ENCODE measurements around the gene NR3C1. TPM values are rescaled to one million over a fixed set of nuclear protein-coding genes. Genes with fewer than 3 reads are reported as not detected.

NR3C1 gene
- polyA plus RNA-seq, 3 donors from 2014 or later = 87.3 to 142 (median 92.6) TPM

DNA sequence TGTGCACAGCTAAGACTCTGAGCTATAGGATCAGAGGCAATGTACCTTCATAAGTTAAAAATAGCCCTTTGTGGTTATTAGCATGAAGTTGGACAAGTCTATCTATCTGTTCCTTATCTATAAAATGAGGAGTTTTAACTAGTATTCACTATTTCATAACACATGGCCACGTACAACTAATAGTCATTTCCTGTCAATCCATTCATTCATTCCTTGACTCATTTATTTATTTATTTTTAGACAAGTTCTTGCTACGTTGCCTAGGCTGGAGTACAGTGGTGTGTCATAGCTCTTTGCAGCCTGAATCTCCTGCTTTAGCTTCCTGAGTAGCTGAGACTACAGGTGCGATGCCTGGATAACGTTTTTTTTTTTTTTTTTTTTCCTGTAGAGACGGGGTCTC lies 92.1 kb downstream of the NR3C1 start:
- Mint-ChIP-seq H3K27me3 (ENCODE audit: low read depth in 3 of 3) (no peaks in the 10 kb centered on the region), H3K4me1 (peaks cover 24 to 65% of the 10 kb centered on the region in 2 donors), H3K4me3 (no peak overlapping the region), H3K9me3 (no peaks in the 10 kb centered on the region), H3K27ac (peak overlapping the region in 2 of 6 donors; percentile 12 to 45), H3K36me3 (peaks cover 18 to 38% (median 22%) of the 10 kb centered on the region in 3 donors)
- no peak for DNase-seq

- DNase-seq = no peak
- no peaks in the 10 kb centered on the region for H3K9me3 Mint-ChIP-seq
- no peak overlapping the region for H3K4me3 Mint-ChIP-seq
- H3K27me3 Mint-ChIP-seq (ENCODE audit: low read depth in 3 of 3) = peaks cover 0 to 2% (median 0%) of the 10 kb centered on the region in 3 donors
- H3K27ac Mint-ChIP-seq = peak overlapping the region in 4 of 6 donors; percentile 24 to 46 (median 30)
- H3K36me3 Mint-ChIP-seq = peaks cover 25 to 51% (median 31%) of the 10 kb centered on the region in 3 donors
- peaks cover 30 to 65% of the 10 kb centered on the region in 2 donors for H3K4me1 Mint-ChIP-seq
Observed at GRCh38 chr5:143309661-143310431, 93.6 kb downstream of the NR3C1 start.

DNA sequence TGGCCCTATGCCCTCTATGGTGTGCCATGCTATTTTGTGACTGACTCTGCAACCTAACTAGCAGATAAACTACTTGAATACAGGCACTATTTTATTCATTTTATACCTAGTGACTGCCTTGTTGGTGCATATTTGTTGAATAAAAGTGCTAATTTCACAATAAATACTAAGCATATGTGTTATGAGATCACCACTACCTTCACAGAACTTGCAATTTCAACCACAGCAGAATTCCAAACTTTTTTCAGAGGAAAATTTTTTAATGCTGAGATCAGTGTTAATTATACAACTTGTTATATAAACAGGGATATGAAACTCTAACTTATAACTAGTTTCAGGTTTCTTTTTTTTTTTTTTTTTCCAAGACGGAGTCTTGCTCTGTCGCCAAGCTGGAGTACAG lies 94.8 kb downstream of the NR3C1 start:
- no peak for DNase-seq
- Mint-ChIP-seq H3K4me3 (no peak overlapping the region), H3K27ac (peak overlapping the region in 4 of 6 donors; percentile 15 to 46 (median 26)), H3K27me3 (ENCODE audit: low read depth in 3 of 3) (peaks cover 0 to 2% (median 0%) of the 10 kb centered on the region in 3 donors), H3K9me3 (no peaks in the 10 kb centered on the region), H3K36me3 (peaks cover 24 to 58% (median 33%) of the 10 kb centered on the region in 3 donors), H3K4me1 (peaks cover 26 to 65% of the 10 kb centered on the region in 2 donors)

DNA sequence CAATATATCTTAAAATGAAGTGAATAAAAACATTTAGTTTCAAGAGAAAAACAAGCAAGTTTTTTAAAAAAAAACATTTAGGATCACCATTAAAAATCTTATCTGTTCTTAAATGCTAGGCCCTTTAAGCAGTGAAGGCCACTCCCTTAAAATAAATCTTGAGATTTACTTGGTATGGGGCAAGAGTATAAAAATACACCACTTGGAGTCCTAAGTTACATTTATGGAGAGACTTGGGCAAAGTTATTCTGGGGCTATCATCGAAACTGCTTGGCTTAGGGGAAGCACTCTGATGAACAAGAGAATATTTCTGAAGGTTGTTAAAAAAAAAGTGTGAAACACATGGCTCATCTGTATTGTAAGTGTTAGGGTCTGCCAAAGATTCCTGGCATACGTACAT lies 97.4 kb downstream of the NR3C1 start:
- no peak for DNase-seq
- Mint-ChIP-seq H3K9me3 (no peaks in the 10 kb centered on the region), H3K27ac (peak overlapping the region in 2 of 6 donors; percentile 19 to 44), H3K4me1 (peaks cover 34 to 68% of the 10 kb centered on the region in 2 donors), H3K27me3 (ENCODE audit: low read depth in 3 of 3) (peaks cover 0 to 2% (median 0%) of the 10 kb centered on the region in 3 donors), H3K4me3 (no peak overlapping the region), H3K36me3 (peaks cover 14 to 42% (median 22%) of the 10 kb centered on the region in 3 donors)

DNA sequence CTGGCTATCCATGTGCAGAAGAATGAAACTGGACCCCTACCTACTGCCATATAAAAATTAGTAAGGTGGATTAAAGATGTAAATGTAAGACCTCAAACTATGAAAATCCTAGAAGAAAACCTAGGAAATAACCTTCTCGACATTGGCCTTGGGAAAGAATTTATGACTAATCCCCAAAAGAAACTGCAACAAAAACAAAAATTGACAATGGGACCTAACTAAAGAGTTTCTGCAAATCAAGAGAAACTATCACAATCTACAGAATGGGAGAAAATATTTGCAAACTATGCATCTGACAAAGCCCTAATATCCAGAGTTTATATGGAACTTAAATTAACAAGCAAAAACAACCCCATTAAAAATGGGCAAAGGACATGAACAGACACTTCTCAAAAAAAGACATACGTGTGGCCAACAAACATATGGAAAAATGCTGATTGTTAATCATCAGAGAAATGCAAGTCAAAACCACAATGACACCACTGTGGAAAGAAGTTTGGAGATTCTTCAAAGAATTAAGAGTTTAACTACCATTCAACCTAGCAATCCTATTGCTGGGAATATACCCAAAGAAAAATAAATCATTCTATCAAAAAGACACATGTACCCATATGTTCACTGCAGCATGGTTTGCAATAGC lies 98.5 kb downstream of the NR3C1 start:
- no peak overlapping the region for H3K4me3 Mint-ChIP-seq
- H3K9me3 Mint-ChIP-seq = no peaks in the 10 kb centered on the region
- peaks cover 0 to 2% (median 0%) of the 10 kb centered on the region in 3 donors for H3K27me3 Mint-ChIP-seq (ENCODE audit: low read depth in 3 of 3)
- H3K36me3 Mint-ChIP-seq = peaks cover 21 to 44% (median 22%) of the 10 kb centered on the region in 3 donors
- H3K4me1 Mint-ChIP-seq = peaks cover 34 to 78% of the 10 kb centered on the region in 2 donors
- DNase-seq = no peak
- H3K27ac Mint-ChIP-seq = peak overlapping the region in 2 of 6 donors; percentile 8 to 24

DNA sequence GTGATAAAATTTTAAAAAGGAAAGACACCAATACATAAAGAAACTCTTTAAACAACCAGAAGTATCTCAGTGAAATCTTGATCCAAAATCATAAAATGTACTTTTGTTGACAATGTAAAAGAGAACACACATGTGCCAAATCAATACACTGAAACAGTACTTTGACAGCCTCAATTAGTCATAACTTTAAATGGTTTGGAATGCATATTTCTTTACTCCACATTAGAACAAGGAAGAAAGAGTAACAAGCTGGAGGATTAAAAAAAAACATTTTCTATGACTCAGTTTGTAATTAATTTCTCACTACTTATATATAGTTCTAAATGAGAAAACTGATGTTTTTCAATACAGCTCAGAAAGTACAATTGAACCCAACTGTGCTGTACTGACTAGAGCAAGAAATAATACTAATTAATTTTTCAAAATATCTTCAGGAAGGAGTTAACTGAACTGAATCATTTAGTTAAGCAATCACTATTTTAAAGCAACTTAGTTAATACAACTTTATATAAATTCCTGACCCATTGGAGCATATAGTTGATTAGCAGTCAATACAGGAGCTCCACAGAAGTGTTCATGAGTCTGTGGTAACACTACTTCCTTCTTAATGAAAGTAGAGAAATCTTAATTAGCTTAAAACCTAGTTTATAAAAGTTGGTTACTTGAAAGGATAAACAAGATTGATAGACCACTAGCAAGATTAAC lies 101.0 kb downstream of the NR3C1 start:
- no peak overlapping the region for H3K4me3 Mint-ChIP-seq
- H3K9me3 Mint-ChIP-seq = no peaks in the 10 kb centered on the region
- peaks cover 38 to 73% of the 10 kb centered on the region in 2 donors for H3K4me1 Mint-ChIP-seq
- peak overlapping the region in 3 of 6 donors; percentile 48 to 74 (median 68) for H3K27ac Mint-ChIP-seq
- H3K36me3 Mint-ChIP-seq = peaks cover 20 to 46% (median 27%) of the 10 kb centered on the region in 3 donors
- DNase-seq = no peak
- peaks cover 0 to 3% (median 0%) of the 10 kb centered on the region in 3 donors for H3K27me3 Mint-ChIP-seq (ENCODE audit: low read depth in 3 of 3)

- H3K4me3 Mint-ChIP-seq = no peak overlapping the region
- DNase-seq = no peak
- peak overlapping the region; percentile 0 to 52 (median 30) for H3K27ac Mint-ChIP-seq
- peaks cover 12 to 36% of the 10 kb centered on the region in 2 donors for H3K4me1 Mint-ChIP-seq
- peaks cover 19 to 52% (median 29%) of the 10 kb centered on the region in 3 donors for H3K36me3 Mint-ChIP-seq
- H3K9me3 Mint-ChIP-seq = no peaks in the 10 kb centered on the region
- peaks cover 0 to 2% (median 0%) of the 10 kb centered on the region in 3 donors for H3K27me3 Mint-ChIP-seq (ENCODE audit: low read depth in 3 of 3)
Observed at GRCh38 chr5:143297756-143298155, 105.7 kb downstream of the NR3C1 start.

- H3K27me3 Mint-ChIP-seq (ENCODE audit: low read depth in 3 of 3) = peaks cover 0 to 2% (median 0%) of the 10 kb centered on the region in 3 donors
- peaks cover 13 to 33% (median 22%) of the 10 kb centered on the region in 3 donors for H3K36me3 Mint-ChIP-seq
- H3K9me3 Mint-ChIP-seq = no peaks in the 10 kb centered on the region
- H3K4me1 Mint-ChIP-seq = peaks cover 14 to 44% of the 10 kb centered on the region in 2 donors
- DNase-seq = no peak
- no peak overlapping the region for H3K4me3 Mint-ChIP-seq
- peak overlapping the region in 1 of 6 donors; percentile 28 for H3K27ac Mint-ChIP-seq
Observed at GRCh38 chr5:143290125-143290524, 113.4 kb downstream of the NR3C1 start.

- H3K27ac Mint-ChIP-seq = peak overlapping the region in 1 of 6 donors; percentile 55
- peaks cover 3 to 29% (median 18%) of the 10 kb centered on the region in 3 donors for H3K36me3 Mint-ChIP-seq
- no peak overlapping the region for H3K4me3 Mint-ChIP-seq
- H3K27me3 Mint-ChIP-seq (ENCODE audit: low read depth in 3 of 3) = peaks cover 0 to 2% (median 0%) of the 10 kb centered on the region in 3 donors
- peaks cover 13 to 53% of the 10 kb centered on the region in 2 donors for H3K4me1 Mint-ChIP-seq
- no peak for DNase-seq
- no peaks in the 10 kb centered on the region for H3K9me3 Mint-ChIP-seq
Observed at GRCh38 chr5:143284521-143284920, 119.0 kb downstream of the NR3C1 start.

GRCh38 chr5:143284002-143284401 lies 119.5 kb downstream of the NR3C1 start:
- Mint-ChIP-seq H3K27ac (peak overlapping the region in 1 of 6 donors; percentile 42), H3K4me3 (no peak overlapping the region), H3K9me3 (no peaks in the 10 kb centered on the region), H3K4me1 (peaks cover 13 to 53% of the 10 kb centered on the region in 2 donors), H3K36me3 (peaks cover 3 to 27% (median 18%) of the 10 kb centered on the region in 3 donors), H3K27me3 (ENCODE audit: low read depth in 3 of 3) (peaks cover 0 to 2% (median 0%) of the 10 kb centered on the region in 3 donors)
- no peak for DNase-seq

DNA sequence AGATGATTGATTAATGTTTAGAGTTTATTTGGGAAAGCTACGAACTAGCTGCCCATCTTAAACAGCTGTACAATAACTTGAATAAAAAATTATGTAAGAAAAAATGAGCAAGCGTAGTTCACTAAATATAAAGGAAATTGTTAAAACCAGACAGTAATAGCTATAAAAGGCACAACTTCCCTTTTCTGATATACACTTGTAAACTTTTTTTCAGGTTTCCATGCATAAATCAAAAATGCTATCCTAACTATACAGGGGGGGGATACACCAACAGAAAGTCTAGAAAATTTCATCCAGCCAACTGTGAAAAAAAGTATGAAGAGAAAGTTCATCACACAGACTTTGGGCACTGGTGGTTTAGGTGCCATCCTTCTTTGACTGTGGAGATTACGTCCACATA lies 122.3 kb downstream of the NR3C1 start:
- H3K4me3 Mint-ChIP-seq = no peak overlapping the region
- no peak for DNase-seq
- H3K27ac Mint-ChIP-seq = peak overlapping the region in 1 of 6 donors; percentile 28
- no peaks in the 10 kb centered on the region for H3K9me3 Mint-ChIP-seq
- peaks cover 3 to 29% (median 18%) of the 10 kb centered on the region in 3 donors for H3K36me3 Mint-ChIP-seq
- peaks cover 5 to 52% of the 10 kb centered on the region in 2 donors for H3K4me1 Mint-ChIP-seq
- peaks cover 0 to 2% (median 0%) of the 10 kb centered on the region in 3 donors for H3K27me3 Mint-ChIP-seq (ENCODE audit: low read depth in 3 of 3)

GRCh38 chr5:143279698-143280097 lies 123.8 kb downstream of the NR3C1 start:
- H3K27ac Mint-ChIP-seq = peak overlapping the region in 2 of 6 donors; percentile 20 to 37
- no peak for DNase-seq
- no peak overlapping the region for H3K4me3 Mint-ChIP-seq

GRCh38 chr5:143277536-143277935 lies 126.0 kb downstream of the NR3C1 start:
- H3K36me3 Mint-ChIP-seq = peaks cover 7 to 18% (median 17%) of the 10 kb centered on the region in 3 donors
- H3K4me1 Mint-ChIP-seq = peaks cover 17 to 41% of the 10 kb centered on the region in 2 donors
- no peaks in the 10 kb centered on the region for H3K9me3 Mint-ChIP-seq
- H3K27ac Mint-ChIP-seq = peak overlapping the region in 2 of 6 donors; percentile 25 to 48
- peaks cover 0 to 6% (median 0%) of the 10 kb centered on the region in 3 donors for H3K27me3 Mint-ChIP-seq (ENCODE audit: low read depth in 3 of 3)
- H3K4me3 Mint-ChIP-seq = no peak overlapping the region
- no peak for DNase-seq

More at GRCh38 chr5:143279698-143280097, 123.8 kb downstream of the NR3C1 start:
- H3K4me1 Mint-ChIP-seq = peaks cover 18 to 54% of the 10 kb centered on the region in 2 donors
- no peaks in the 10 kb centered on the region for H3K9me3 Mint-ChIP-seq
- H3K27me3 Mint-ChIP-seq (ENCODE audit: low read depth in 3 of 3) = peaks cover 0 to 2% (median 0%) of the 10 kb centered on the region in 3 donors
- peaks cover 7 to 29% (median 18%) of the 10 kb centered on the region in 3 donors for H3K36me3 Mint-ChIP-seq

All from immature natural killer cell (primary cell).